Upper lobe of left lung (tissue), 4 donors: ENCODE measurements around the gene CDK15.

Experiments used
- EP300 ChIP-seq, 4 donors: sonication (generic); formaldehyde crosslinking; IDR thresholded peaks; one replicate each; pipeline ENCODE4 v1.5.1; 2017; ENCODE audit warnings: antibody characterized with exemption in 4 of 4, control low read depth in 2 of 4
- POLR2A ChIP-seq, 4 donors: fragments of 450-650 bp; IDR thresholded peaks; one replicate each; pipeline ENCODE4 v1.5.1; 2016 to 2017; ENCODE audit warnings: antibody characterized with exemption in 4 of 4, mild to moderate bottlenecking in 2 of 4
- POLR2AphosphoS5 ChIP-seq, 2 donors: sonication (generic); formaldehyde crosslinking; IDR thresholded peaks; one replicate each; pipeline ENCODE4 v1.5.1; 2017; ENCODE audit warnings: antibody characterized with exemption in 2 of 2
- TF ChIP-seq, protein P1 (sequence below), 6 experiments: fragments of 450-650 bp in 4 of 6; fragments of 200-600 bp in 2 of 6; sonication (generic) in 2 of 6; IDR thresholded peaks; one replicate each; pipeline ENCODE4 v1.5.1; 2016 to 2019; ENCODE audit warnings: antibody characterized with exemption in 6 of 6

DNA sequence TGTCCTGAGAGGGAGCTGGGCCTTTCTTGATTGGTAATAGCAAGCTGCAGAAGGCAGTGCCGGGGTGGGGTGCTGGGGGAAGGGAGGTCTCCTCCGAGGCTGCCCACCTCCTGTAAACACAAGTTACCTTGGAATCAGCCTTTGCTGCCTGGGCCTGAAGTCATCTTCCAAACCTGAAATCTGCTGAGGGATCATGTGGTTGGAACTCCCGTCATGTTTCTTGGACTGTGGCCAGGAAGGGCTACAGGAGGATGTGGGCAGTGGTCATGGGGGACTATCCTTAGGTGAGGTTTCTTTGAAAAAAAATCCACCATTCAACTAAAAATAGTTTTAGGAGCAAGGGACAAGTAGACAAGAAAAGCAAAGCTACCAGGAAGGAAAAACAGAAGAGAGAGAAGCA, 74.2 kb downstream of the CDK15 start:
- TF ChIP-seq, protein P1, sequence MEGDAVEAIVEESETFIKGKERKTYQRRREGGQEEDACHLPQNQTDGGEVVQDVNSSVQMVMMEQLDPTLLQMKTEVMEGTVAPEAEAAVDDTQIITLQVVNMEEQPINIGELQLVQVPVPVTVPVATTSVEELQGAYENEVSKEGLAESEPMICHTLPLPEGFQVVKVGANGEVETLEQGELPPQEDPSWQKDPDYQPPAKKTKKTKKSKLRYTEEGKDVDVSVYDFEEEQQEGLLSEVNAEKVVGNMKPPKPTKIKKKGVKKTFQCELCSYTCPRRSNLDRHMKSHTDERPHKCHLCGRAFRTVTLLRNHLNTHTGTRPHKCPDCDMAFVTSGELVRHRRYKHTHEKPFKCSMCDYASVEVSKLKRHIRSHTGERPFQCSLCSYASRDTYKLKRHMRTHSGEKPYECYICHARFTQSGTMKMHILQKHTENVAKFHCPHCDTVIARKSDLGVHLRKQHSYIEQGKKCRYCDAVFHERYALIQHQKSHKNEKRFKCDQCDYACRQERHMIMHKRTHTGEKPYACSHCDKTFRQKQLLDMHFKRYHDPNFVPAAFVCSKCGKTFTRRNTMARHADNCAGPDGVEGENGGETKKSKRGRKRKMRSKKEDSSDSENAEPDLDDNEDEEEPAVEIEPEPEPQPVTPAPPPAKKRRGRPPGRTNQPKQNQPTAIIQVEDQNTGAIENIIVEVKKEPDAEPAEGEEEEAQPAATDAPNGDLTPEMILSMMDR (IDR thresholded peaks at IDR 0.05), result no peak
- TF ChIP-seq EP300 (IDR thresholded peaks at IDR 0.05) (no peak), POLR2A (IDR thresholded peaks at IDR 0.05) (no peak), POLR2AphosphoS5 (IDR thresholded peaks at IDR 0.05) (no peak)
